NB4 (cell line): ENCODE measurements around the gene IDE.
"Not testable (repeated sequence)": the region's sequence is repeated elsewhere in the genome, so short reads cannot be mapped to it uniquely, and the experiment has no call there.

Experiments
- DNase-seq: peaks from one replicate; pipeline ENCODE4 v3.0.0; 2010; ENCODE audit warnings: low read depth
- H3K4me3 ChIP-seq: one replicate; pipeline ENCODE4 v1.5.1; 2011; ENCODE audit warnings: mild to moderate bottlenecking, low read depth, low read length, moderate library complexity
- CTCF ChIP-seq: IDR thresholded peaks from one replicate; pipeline ENCODE4 v1.5.1; 2012; ENCODE audit warnings: low read depth, low read length
- MAX ChIP-seq: IDR thresholded peaks from 2 replicates; pipeline ENCODE4 v1.6.1; 2011; ENCODE audit warnings: low read depth, low read length
- MYC ChIP-seq: IDR thresholded peaks from 2 replicates; pipeline ENCODE4 v1.6.1; 2011; ENCODE audit warnings: low read depth, low read length
- POLR2A ChIP-seq: IDR thresholded peaks from 2 replicates; pipeline ENCODE4 v1.6.1; 2011; ENCODE audit warnings: mild to moderate bottlenecking; ENCODE audit not compliant: insufficient read length; ENCODE audit errors: extremely low read depth

IDE gene

GRCh38 chr10:92479547-92479946, 94.3 kb downstream of the IDE start:
- no peak overlapping the region for H3K4me3 ChIP-seq
- no peak for DNase-seq
- TF ChIP-seq POLR2A: no peak
- no peak for TF ChIP-seq MAX
- TF ChIP-seq MYC: no peak
- TF ChIP-seq CTCF: no peak

- H3K4me3 ChIP-seq: no peak overlapping the region
- DNase-seq: no peak
- TF ChIP-seq CTCF (no peak), MYC (no peak), MAX (no peak), POLR2A (no peak)
These were observed 95.4 kb downstream of the IDE start for GRCh38 chr10:92478536-92478935.

GRCh38 chr10:92475357-92475868, 98.5 kb downstream of the IDE start:
- no peak for TF ChIP-seq POLR2A
- TF ChIP-seq CTCF: no peak
- TF ChIP-seq MYC: no peak
- TF ChIP-seq MAX: no peak
- H3K4me3 ChIP-seq: no peak overlapping the region
- DNase-seq: no peak

- no peak for DNase-seq
- no peak overlapping the region for H3K4me3 ChIP-seq
- TF ChIP-seq CTCF (no peak), POLR2A (no peak), MAX (no peak), MYC (no peak)
These were observed 103.9 kb downstream of the IDE start for GRCh38 chr10:92470026-92470425.

- TF ChIP-seq MYC: no peak
- TF ChIP-seq POLR2A: no peak
- TF ChIP-seq MAX: no peak
- TF ChIP-seq CTCF: no peak
- H3K4me3 ChIP-seq: no peak overlapping the region
These were observed 109.5 kb downstream of the IDE start for GRCh38 chr10:92464364-92464763.

GRCh38 chr10:92463582-92463981, 110.3 kb downstream of the IDE start:
- no peak overlapping the region for H3K4me3 ChIP-seq
- DNase-seq: no peak
- no peak for TF ChIP-seq MAX
- TF ChIP-seq CTCF: no peak
- no peak for TF ChIP-seq MYC
- TF ChIP-seq POLR2A: no peak

More at GRCh38 chr10:92464364-92464763, 109.5 kb downstream of the IDE start:
- no peak for DNase-seq

- H3K4me3 ChIP-seq, DNase-seq: not testable (repeated sequence)
These were observed 118.9 kb downstream of the IDE start for GRCh38 chr10:92454955-92455354.
